NCI-H510A treated with DMSO at 0.1 percent for 48 hours (cell line): ENCODE data around the gene ARHGEF28.

Experiments
- DNase-seq: peaks from one replicate; lab custom pipeline; 2025; lab: John Stamatoyannopoulos, UW

Gene ARHGEF28

DNA sequence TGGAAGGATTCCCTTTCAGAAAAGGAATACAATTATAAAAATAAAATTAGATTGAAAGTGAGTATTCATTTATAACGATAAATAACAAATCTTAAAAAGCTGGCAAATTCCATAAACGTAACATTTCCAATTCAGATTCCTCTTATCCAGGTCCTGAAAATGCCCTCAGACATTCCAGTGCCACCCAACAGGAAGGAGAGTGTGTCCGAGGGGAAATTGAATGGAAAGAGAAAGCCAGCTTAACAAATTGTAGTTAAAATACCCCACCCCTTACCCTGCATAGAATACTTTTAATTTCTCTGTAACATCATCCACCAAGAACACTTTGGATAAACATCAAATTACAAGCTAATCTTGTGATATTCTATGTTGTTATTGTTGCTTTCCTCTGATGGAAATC is 72.0 kb downstream of the ARHGEF28 start:
- DNase-seq, result no peak

DNA sequence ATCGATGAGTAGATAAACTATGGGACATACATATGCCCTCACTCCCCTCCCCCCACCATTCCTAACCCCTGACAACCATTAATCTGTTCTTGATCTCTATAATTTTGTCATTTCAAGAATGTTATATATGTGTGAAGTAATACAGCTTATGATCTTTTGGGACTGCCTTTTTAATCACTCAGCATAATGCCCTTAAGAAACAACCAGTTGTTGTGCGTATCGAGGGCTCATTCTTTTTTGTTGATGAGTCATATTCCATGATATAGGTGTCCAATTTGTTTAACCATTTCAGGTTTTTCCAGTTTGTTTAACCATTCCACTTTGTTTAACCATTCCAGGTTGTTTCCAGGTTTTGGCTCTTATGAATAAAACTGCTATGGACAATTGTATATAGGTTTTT is 75.6 kb downstream of the ARHGEF28 start:
- no peak for DNase-seq

DNA sequence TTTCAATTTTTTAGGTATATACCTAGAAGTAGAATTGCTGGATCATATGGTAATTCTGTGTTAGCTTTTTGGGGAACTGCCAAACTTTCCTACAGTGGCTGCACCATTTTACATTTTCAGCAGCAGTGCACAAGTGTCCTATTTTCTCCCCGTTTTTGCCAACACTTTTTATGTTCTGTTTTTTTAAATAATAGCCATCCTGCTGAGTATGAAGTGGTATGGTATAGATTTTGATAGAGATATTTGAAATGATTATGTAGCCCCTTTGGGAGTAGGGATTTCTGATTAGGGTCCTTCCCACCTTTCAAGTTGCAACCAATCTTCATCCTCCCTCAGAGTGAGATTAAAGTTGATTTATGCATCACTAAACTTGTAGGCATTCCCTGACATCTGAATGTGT is 76.5 kb downstream of the ARHGEF28 start:
- no peak for DNase-seq

DNA sequence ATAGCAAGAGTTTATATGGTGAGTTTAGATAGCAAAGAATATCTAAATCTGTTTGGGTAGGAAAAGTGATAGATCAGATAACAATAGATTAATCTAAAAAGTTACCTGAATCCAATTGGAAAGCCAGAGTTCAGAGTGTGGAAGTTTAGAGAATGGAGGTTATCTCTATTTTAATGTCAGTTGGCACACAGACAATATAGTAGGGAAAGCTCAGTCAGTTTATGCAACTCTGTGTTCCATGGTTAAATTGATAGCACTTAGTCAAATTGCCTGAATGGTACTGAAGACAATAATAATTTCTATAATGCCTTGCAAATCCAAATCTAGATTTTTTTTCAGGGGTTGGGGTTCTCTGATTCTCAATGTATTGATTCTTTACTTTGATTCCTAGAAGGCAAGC is 77.0 kb downstream of the ARHGEF28 start:
- no peak for DNase-seq

GRCh38 chr5:73705364-73705763 is 79.4 kb downstream of the ARHGEF28 start:
- DNase-seq, result no peak

DNA sequence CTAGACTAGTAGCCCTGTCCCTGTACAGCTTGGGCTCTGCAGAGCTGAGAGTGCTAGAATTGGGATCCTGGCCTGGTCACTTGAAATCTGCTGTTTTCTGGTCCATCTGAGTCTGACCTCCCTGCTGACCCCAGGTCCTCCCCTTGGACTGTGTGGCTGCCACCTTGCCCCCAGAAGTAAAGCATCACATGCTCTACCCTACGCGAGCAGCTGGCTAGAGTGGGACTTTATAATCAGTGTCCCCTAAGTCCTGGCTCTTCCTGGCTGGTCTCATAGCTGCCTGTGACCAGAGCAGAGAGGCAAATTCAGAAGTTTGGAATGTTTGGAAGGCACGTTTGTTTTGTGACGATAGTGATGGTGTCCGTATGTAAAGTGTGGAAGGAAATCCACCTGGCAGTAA is 81.0 kb downstream of the ARHGEF28 start:
- no peak for DNase-seq

DNA sequence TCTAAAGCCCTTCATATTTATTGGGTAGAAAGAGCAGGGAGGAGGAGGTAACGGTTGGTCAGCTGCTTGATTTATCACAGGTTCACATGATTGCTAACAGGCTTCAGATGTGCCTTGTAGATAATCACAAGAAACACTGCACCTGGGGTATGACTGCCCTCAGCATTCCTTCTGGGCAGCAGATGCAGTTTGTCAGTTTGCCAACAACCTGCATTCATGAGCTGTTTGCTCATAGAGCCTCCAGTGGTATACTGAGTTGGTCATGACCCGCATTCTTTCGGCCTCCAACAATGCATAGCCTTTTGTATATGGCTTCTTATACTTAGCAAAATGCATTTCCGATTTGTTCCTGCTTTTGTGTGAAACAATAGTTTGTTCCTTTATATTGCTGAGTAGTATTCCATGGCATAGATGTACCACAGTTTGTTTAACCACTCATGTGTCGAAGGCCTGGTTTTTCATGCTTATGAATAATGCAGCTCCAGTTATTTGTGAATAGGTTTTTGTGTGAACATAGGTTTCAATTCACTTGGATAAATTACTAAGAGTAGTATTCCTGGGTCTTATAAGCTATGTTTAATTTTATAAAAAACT is 83.6 kb downstream of the ARHGEF28 start:
- DNase-seq, result no peak

DNA sequence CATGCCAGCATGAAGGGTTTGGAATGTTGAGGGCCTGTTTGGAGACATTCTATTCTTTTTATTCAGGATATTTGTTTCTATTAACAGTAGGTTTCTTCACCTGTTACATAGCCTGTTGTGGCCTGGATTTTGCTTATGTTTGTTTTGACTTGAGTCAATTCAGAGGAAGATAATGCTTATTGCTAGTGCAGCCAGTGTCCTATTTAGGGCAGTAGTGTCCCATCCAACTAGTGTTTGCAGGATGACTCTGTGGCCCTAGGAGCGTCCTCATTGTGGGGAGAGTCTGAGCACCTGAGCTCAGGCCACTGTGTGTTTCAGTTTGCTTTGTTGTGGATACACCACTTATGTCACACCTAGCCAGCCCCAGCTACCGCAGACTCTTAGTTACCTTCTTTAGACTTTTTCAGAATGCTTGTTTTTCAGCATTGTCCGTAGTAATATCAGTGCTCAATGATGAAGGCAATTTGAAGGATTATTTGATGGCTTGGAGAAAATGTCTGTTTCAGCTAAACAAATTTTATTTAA is 90.3 kb downstream of the ARHGEF28 start:
- DNase-seq, result no peak

DNA sequence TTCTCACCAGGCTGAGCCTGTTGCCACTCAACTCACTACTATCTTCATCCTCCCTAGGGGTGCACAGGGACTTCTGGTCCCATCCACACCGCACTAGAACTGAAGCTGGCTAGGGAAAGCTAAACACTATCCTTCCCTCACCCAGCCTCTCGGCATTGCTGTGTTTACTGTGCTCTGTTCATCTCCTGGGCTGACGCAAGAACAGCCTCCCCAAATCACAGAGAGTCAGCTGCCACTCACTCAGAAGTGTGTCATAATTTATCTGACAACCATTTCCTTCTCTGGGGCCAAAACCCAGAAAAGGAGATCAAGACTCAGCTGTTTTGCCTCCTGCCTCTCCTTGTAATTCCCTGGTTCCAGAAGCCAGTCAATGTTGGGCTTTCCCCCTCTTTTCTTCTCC is 92.8 kb downstream of the ARHGEF28 start:
- DNase-seq, result no peak

DNA sequence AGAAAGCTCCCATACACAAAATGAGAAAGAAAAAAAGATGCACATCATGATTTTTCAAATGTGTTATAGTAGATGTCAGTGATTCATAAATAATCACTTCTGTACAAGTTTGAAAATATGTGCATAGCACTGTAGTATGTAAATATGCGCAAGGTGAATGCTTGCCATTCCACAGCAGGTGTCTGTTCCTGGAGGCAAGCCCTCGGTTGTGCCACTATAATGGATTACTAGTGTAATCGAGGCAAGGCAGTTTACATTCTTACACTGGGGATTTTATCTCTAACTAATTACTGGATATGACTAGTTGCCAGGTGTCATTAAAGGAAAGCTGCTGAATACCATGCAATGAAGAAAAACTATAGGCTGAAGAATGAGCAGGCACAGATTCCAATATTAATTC is 93.6 kb downstream of the ARHGEF28 start:
- no peak for DNase-seq

DNA sequence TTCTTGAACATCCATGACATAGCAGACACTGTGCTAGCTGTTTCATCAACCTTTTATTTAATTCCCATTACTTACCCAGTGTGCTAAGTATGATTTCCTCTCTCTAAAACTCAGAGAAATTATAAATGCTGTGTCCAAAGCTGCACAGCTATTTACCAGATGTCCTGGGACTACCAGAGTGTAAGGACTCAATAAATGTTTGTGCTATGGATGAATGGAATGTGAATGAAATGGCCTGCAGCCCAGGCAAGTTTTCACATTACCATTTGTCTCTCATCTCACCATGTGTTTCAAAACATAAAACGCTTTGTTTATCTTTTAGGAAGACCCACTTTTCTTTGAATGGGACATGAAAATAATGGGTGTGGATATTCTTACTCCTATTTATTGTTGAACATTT is 96.2 kb downstream of the ARHGEF28 start:
- no peak for DNase-seq

DNA sequence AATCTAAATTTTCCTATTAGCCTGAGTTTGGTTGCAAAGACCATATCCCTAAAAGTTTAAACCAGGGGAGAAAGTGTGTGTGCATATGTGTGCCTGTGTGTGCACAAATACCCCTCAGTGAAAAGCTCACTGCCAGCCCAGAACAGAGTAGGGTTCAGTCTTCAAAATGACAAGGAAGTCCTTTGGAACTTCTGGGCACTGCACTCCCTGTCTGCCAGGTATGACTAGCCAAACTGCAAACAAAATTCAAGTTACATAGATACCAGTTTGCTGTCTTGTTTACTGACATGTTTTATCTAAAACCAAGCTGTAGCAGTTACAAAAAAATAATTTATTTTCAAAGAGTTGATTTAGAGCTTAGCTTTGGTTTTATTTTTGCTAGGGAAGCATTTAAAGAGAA is 100.1 kb downstream of the ARHGEF28 start:
- no peak for DNase-seq

DNA sequence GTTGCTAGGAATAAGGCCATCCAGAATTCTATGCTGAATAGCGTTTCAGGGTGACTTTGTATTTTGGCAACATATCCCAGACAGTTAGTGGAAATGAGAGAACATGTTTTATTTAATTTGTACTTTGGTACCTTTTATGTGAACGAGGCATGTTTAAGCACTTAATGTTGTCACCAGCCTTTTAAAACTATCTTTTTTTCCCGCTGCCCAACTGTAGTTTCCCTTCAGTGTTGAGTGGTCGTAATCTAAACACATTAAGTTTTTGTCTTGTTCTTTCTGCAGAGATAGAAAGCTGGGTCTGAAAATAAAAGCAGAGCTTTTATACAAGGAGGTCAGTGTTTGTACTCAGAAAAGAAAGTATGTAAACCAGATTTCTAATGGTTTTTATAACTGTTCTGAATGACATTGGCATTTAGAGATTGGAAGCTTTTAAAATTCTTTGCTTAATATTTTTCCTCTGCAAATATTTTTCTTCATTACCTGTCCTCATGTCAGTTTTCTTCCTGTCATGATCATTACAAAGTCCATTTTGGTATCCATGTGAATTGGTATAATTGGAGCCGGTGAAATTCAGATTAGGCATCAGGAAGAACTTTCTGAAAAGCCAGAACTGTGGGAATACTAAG is 100.7 kb downstream of the ARHGEF28 start:
- no peak for DNase-seq

DNA sequence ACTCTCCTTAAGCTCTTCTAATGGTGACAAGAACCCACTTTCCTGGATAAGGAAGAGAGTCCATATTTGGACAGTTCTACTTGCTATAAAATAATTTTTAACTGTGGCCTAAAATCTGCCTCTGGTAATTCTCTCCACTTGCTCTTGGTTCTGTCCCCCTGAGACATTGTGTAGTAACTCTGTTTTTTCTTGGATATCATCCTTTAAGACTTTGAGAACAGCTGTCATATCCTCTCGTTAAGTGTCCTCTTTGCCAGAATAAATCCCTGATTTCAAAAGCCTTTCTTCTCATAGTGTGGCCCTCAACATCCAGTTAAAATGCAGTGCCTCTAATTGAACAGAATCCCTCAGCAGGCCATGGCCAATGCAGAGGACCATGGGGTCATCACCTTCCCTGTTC is 101.5 kb downstream of the ARHGEF28 start:
- no peak for DNase-seq

DNA sequence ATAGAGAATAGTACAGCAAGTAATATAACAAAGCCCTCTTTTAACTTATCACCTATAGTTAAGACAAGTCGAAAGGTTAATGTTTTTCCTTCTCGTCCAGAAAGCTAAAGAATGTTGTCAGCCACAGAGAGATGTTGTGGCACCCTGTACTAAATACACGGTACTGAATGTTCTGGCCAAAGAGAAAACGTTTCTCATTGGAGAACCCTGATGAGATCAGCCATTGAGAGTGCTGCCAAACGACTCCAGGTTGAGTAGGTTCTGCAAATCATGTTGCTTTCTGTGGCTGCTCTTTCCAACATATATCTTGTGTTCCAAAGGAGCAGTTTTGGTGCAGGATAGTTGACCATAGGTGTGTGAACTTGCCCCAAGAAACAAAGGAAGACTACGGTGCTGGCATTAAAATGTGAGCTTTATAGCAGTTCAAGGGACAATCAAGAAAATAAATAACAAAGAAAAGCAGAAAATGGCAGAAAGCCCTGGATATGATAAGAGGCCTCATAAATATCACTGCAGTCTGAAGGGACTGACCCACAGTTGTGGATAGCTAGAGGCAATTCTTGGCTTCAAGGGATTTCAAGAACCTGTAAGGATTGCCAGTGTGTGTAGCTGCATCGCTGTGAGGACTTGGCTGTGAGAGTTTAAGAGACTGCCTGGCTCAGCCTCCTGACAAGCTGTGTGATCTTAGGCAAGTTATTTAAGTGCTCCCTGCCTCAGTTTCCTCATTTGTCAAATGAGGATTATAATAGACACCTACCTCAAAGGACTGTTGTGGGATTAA is 102.7 kb downstream of the ARHGEF28 start:
- DNase-seq, result no peak

DNA sequence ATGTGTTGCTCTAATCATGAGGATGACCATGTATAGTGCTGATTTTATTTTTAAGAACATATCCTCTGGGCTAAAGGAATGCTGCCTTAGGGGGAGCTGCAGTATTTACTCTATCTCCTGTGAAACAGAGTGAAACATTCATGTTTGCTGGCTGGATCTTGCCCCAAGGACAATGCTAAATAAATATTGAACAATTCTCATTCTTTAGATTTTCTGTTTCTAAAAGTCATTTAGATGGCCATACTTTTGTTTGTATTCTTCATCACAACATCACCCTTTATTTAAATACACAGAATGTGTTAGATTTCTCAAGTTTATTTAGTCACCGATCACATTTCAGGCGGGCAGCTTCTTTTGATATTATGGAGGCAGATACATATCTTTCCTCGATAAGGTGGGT is 103.3 kb downstream of the ARHGEF28 start:
- DNase-seq, result no peak

- DNase-seq, result no peak
These were observed 106.0 kb downstream of the ARHGEF28 start for GRCh38 chr5:73732045-73732444.

DNA sequence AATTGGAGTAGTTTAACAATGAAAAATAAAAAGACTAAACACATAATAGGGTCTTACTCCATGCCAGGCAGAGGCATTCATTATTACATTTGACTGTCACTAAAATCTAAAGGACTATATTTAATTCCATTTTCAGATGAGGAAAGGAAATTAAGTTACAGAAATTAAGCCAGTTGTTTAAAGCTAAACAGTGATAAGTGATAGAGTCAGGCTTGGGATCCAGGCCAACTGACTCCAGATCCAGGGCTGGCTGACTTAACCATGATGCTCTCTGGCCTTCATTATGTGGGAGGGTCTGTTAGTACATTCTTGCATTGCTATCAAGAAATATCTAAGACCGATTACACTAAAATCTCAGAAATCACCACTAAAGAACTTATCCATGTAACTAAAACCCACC is 107.2 kb downstream of the ARHGEF28 start:
- DNase-seq, result no peak

DNA sequence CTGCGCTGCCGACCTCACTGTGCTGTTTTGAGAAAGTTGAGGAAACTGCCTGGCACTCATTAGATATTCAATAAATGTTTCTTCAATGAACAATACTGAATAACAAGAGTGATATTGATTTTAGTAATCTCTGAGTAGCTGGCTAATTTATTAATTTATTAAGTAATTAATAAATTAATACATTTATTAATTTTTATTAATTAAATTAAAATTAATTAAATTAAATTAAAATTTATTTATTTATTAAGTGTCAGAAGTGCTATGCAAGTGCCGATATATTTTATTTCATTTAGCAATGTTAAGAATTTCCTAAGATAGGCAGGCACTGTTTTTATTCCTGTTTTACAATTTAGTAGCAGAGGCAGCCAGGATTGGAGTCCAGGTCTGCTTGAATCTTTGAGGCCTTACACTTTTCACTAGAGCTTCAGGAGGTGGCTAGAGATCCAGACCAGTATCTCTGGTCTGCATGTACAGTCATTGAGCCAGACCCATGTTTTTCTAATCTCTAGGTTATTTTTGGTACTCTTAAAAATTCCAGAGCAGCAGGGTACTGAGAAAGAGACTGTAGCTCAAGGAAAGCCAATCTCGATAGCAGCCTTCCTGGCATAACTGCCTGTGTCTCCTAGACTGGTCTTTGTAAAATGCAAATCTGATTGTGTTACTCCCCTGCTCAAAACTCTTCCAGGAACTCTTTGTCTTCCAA is 109.2 kb downstream of the ARHGEF28 start:
- DNase-seq, result no peak

DNA sequence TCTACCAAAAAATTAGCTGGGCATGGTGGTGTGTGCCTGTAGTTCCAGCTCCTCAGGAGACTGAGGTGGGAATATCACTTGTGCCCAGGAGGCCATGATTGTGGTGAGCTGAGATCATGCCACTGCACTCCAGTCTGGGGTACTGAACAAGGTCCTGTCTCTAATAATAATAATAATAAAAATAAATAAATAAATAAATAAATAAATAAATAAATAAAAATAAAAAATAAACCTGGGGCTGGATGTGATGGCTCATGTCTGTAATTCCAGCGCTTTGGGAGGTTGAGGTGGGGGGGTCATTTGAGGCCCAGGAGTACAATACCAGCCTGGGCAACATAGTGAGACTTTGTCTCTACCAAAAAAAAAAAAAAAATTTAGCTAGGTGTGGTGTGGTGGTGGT is 113.7 kb downstream of the ARHGEF28 start:
- no peak for DNase-seq

GRCh38 chr5:73740274-73740790 is 114.3 kb downstream of the ARHGEF28 start:
- no peak for DNase-seq

DNA sequence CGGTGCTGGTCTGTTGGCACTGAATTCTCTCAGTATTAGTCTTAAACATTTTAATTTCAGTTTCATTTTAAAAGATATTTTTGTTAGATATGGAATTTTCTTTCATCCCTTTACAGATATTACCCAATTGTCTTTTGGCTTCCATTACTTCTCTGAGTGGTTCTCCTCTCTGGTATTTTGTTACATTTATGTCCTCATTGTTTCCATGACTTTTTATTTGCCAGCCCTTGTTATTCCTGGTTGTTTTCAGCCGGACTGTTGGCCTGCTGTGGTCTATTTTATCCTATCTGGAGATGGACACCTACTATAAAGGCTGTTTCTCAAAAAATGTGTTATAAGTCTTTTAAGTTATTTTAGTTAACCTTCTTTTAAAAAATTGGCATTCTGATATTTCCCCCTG is 117.2 kb downstream of the ARHGEF28 start:
- DNase-seq, result no peak
